GM10248 (cell line): ENCODE results near the gene CLBA1.

Experiments used
- CTCF ChIA-PET: fragments of 300-600 bp; sonication (Branson Sonifier 250); formaldehyde crosslinking; extraction: SDS; loops from one replicate; lab custom pipeline; 2021; ENCODE audit warnings: antibody characterized with exemption; lab: Yijun Ruan, JAX
- POLR2A ChIA-PET: fragments of 350-650 bp; sonication (Branson Sonifier 250); formaldehyde crosslinking; extraction: SDS; loops from one replicate; lab custom pipeline; 2020; ENCODE audit warnings: antibody characterized with exemption; lab: Yijun Ruan, JAX
- DNase-seq: peaks from one replicate; pipeline ENCODE4 v3.0.0; 2012; ENCODE audit errors: extremely low spot score
- TF ChIP-seq, protein P1 (sequence below): IDR thresholded peaks from 2 replicates; pipeline ENCODE4 v1.5.1; 2012; ENCODE audit warnings: mild to moderate bottlenecking, low read depth; ENCODE audit errors: extremely low read depth, missing control alignments, control extremely low read depth

Gene CLBA1

DNA sequence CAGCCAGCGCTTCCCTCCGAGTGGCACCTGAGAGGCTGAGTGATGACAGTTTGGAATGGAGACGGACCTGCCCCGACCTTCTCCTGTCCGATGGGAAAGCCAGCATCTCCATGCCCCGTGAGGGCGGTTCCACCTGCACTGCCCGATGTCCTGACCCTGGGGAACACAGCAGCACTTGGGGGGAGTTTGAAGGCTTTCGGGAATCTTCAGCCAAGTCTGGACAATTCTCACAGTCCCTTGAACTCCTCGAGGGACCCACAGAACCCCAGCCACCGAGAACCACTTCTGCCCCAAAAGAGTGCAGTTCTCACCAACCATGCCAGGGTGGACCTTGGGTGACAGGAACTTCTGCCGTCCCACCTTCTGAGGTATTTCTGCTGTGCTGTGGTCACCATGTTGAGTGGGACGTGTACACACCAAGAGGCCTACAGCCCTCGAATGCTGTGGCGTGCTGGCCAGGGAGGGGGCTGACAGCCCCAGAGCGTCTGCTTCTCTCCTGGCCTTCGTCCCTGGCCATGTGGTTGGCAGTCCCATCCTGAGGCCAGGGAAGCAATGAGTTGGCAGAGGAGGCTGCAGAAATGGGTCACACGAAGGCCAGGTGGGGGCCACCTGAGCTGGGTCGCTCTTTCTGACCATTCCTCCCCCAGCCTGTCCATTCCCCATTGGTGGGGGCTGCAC is 1.0 kb downstream of the CLBA1 start:
- ChIA-PET POLR2A (no interaction called here), CTCF (interaction anchor here (1.0 to 1.5 kb wide), 2 partner anchors 27 to 100 kb away, joined by 3 to 4 read pairs; no protein-coding TSS in a partner anchor)

GRCh38 chr14:104989236-104989950 is 3.8 kb downstream of the CLBA1 start:
- no peak for DNase-seq
- CTCF ChIA-PET, result interaction anchor here (1.6 kb wide), 1 partner anchor 10 kb away, joined by 4 read pairs; no protein-coding TSS in a partner anchor
- POLR2A ChIA-PET, result no interaction called here
- TF ChIP-seq, protein P1, sequence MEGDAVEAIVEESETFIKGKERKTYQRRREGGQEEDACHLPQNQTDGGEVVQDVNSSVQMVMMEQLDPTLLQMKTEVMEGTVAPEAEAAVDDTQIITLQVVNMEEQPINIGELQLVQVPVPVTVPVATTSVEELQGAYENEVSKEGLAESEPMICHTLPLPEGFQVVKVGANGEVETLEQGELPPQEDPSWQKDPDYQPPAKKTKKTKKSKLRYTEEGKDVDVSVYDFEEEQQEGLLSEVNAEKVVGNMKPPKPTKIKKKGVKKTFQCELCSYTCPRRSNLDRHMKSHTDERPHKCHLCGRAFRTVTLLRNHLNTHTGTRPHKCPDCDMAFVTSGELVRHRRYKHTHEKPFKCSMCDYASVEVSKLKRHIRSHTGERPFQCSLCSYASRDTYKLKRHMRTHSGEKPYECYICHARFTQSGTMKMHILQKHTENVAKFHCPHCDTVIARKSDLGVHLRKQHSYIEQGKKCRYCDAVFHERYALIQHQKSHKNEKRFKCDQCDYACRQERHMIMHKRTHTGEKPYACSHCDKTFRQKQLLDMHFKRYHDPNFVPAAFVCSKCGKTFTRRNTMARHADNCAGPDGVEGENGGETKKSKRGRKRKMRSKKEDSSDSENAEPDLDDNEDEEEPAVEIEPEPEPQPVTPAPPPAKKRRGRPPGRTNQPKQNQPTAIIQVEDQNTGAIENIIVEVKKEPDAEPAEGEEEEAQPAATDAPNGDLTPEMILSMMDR, result no peak

More for the DNA sequence above, 1.0 kb downstream of the CLBA1 start:
- DNase-seq, result no peak
- TF ChIP-seq, protein P1, result no peak

DNA sequence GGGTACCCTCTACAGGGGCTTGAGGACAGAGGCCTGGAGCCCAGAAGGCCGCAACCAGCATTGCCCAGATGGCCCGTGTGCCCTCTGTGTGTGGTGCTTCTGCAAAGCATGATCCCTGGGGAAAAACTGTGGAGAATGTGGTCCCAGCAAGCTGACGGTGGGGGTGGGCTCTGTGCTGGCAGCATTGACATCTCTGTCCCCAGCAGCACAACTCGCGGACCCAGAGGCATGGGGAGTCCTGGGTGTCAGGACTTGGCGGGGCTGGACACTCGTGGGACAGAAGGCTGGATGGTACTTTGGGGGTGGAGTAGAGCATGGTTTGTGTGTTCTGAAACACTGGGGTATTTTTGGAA is 4.3 kb downstream of the CLBA1 start:
- TF ChIP-seq, protein P1, result no peak
- POLR2A ChIA-PET, result no interaction called here
- no peak for DNase-seq
- CTCF ChIA-PET, result interaction anchor here (1.6 kb wide), 1 partner anchor 10 kb away, joined by 4 read pairs; no protein-coding TSS in a partner anchor

GRCh38 chr14:104991896-104992230 is 6.3 kb downstream of the CLBA1 start:
- DNase-seq, result no peak
- ChIA-PET CTCF (no interaction called here), POLR2A (no interaction called here)
- TF ChIP-seq, protein P1, result no peak

GRCh38 chr14:104992501-104992900 is 6.9 kb downstream of the CLBA1 start:
- no peak for DNase-seq
- TF ChIP-seq, protein P1, result no peak
- CTCF ChIA-PET, result interaction anchor here (2.8 kb wide), 1 partner anchor 53 kb away, joined by 9 read pairs; no protein-coding TSS in a partner anchor
- POLR2A ChIA-PET, result no interaction called here

DNA sequence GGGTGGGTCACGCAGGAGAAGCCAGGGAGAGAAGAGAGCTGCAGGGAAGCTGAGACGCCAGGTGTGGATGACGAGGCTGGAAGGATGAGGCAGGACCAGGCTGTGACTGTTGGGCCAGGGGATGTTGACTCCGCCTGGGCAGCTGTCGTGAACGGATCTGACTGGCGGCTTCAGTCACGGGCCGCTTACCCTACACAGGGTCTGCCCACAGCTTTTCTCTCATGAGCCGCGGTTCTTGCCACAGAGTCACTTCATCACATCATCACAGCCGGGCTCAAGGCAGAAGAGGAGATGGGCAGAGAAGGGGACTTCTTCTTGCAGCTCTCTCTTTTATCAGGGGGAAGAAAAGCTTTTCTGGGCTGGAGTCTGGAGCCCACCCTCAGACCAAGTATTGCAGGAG is 7.7 kb downstream of the CLBA1 start:
- POLR2A ChIA-PET, result no interaction called here
- TF ChIP-seq, protein P1, result no peak
- CTCF ChIA-PET, result interaction anchor here (0.8 to 2.8 kb wide), 3 partner anchors 27 to 65 kb away, joined by 3 to 9 read pairs (median 4); no protein-coding TSS in a partner anchor
- DNase-seq, result no peak
